SK-N-SH treated with all-trans-retinoic acid at 6 μM for 48 hours (cell line): ENCODE results near the gene TFG.

Experiments used
- ISL1 ChIP-seq: fragments of 250-450 bp; sonication (Bioruptor Pico); IDR thresholded peaks from 2 replicates; pipeline ENCODE4 v2.1.2; 2022; ENCODE audit warnings: mild to moderate bottlenecking, moderate library complexity
- RARB ChIP-seq: fragments of 250-450 bp; sonication (Bioruptor Pico); IDR thresholded peaks from 2 replicates; pipeline ENCODE4 v1.8.0; 2021; ENCODE audit warnings: mild to moderate bottlenecking, moderate library complexity
- SNAI2 ChIP-seq: fragments of 250-450 bp; sonication (Bioruptor Pico); IDR thresholded peaks from 2 replicates; pipeline ENCODE4 v1.5.0; 2020; ENCODE audit warnings: mild to moderate bottlenecking, moderate library complexity
- TCF4 ChIP-seq: fragments of 250-450 bp; sonication (Bioruptor Pico); IDR thresholded peaks from 2 replicates; pipeline ENCODE4 v1.8.0; 2021; ENCODE audit warnings: mild to moderate bottlenecking, moderate library complexity, borderline replicate concordance
- TOX ChIP-seq: fragments of 250-450 bp; sonication (Bioruptor Pico); IDR thresholded peaks from 2 replicates; pipeline ENCODE4 v1.8.0; 2021; ENCODE audit warnings: mild to moderate bottlenecking, moderate library complexity, borderline replicate concordance
- ZC3H10 ChIP-seq: fragments of 250-450 bp; sonication (Bioruptor Pico); IDR thresholded peaks from 2 replicates; pipeline ENCODE4 v1.5.1; 2021; ENCODE audit warnings: mild to moderate bottlenecking, moderate library complexity
- ZFP3 ChIP-seq: fragments of 250-450 bp; sonication (Bioruptor Pico); IDR thresholded peaks from 2 replicates; pipeline ENCODE4 v1.5.0; 2020; ENCODE audit warnings: mild to moderate bottlenecking, moderate library complexity
- ZFP30 ChIP-seq: fragments of 450-650 bp; formaldehyde crosslinking; IDR thresholded peaks from 2 replicates; pipeline ENCODE4 v1.5.0; 2022; ENCODE audit warnings: mild to moderate bottlenecking, moderate library complexity
- ZNF70 ChIP-seq: fragments of 450-650 bp; formaldehyde crosslinking; IDR thresholded peaks from 2 replicates; pipeline ENCODE4 v1.5.0; 2020; ENCODE audit warnings: mild to moderate bottlenecking, moderate library complexity
- TF ChIP-seq, protein P1 (sequence below): fragments of 250-450 bp; sonication (Bioruptor Pico); IDR thresholded peaks from 2 replicates; pipeline ENCODE4 v1.8.0; 2020; ENCODE audit warnings: mild to moderate bottlenecking, moderate library complexity, borderline replicate concordance
- TF ChIP-seq, protein P2 (sequence below): fragments of 250-450 bp; sonication (Bioruptor Pico); IDR thresholded peaks from 2 replicates; pipeline ENCODE4 v1.5.1; 2021; ENCODE audit warnings: mild to moderate bottlenecking, moderate library complexity
- TF ChIP-seq, protein P3 (sequence below): fragments of 250-450 bp; sonication (Bioruptor Pico); IDR thresholded peaks from 2 replicates; pipeline ENCODE4 v1.5.1; 2020; ENCODE audit warnings: low read depth, mild to moderate bottlenecking, moderate library complexity
- TF ChIP-seq, protein P4 (sequence below): fragments of 250-450 bp; sonication (Bioruptor Pico); IDR thresholded peaks from 2 replicates; pipeline ENCODE4 v1.8.0; 2021; ENCODE audit warnings: low read depth, mild to moderate bottlenecking, moderate library complexity, borderline replicate concordance

DNA sequence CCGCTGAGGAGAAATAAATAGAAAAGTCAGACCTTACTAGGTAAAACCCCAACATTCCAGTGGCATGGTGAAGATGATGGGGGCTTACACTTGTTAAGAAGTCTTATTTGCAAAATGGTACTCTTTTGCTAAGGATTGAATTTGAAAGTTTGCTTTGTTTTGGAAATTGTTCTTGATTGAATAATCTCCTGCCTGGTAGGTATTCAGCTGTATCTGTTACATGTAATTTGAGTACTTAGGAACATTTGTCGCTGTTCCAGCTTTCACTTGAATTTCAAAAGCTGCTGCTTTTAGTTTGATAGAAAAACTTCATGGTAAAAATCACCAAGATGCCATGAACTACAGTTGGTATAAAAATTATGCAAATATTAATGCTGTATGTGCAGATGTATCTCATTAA, 44.6 kb downstream of the TFG start:
- TF ChIP-seq TCF4 (CRISPR knock-in tag) = no peak
- no peak for TF ChIP-seq ZFP3 (CRISPR knock-in tag)
- no peak for TF ChIP-seq ZFP30 (CRISPR knock-in tag)
- TF ChIP-seq ISL1 (CRISPR knock-in tag) = no peak
- TF ChIP-seq, protein P1, sequence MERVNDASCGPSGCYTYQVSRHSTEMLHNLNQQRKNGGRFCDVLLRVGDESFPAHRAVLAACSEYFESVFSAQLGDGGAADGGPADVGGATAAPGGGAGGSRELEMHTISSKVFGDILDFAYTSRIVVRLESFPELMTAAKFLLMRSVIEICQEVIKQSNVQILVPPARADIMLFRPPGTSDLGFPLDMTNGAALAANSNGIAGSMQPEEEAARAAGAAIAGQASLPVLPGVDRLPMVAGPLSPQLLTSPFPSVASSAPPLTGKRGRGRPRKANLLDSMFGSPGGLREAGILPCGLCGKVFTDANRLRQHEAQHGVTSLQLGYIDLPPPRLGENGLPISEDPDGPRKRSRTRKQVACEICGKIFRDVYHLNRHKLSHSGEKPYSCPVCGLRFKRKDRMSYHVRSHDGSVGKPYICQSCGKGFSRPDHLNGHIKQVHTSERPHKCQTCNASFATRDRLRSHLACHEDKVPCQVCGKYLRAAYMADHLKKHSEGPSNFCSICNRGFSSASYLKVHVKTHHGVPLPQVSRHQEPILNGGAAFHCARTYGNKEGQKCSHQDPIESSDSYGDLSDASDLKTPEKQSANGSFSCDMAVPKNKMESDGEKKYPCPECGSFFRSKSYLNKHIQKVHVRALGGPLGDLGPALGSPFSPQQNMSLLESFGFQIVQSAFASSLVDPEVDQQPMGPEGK = no peak
- no peak for TF ChIP-seq RARB (CRISPR knock-in tag)
- TF ChIP-seq SNAI2 (CRISPR knock-in tag) = no peak
- no peak for TF ChIP-seq TOX
- TF ChIP-seq, protein P2, sequence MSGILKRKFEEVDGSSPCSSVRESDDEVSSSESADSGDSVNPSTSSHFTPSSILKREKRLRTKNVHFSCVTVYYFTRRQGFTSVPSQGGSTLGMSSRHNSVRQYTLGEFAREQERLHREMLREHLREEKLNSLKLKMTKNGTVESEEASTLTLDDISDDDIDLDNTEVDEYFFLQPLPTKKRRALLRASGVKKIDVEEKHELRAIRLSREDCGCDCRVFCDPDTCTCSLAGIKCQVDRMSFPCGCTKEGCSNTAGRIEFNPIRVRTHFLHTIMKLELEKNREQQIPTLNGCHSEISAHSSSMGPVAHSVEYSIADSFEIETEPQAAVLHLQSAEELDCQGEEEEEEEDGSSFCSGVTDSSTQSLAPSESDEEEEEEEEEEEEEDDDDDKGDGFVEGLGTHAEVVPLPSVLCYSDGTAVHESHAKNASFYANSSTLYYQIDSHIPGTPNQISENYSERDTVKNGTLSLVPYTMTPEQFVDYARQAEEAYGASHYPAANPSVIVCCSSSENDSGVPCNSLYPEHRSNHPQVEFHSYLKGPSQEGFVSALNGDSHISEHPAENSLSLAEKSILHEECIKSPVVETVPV (CRISPR knock-in tag) = no peak
- TF ChIP-seq, protein P3, sequence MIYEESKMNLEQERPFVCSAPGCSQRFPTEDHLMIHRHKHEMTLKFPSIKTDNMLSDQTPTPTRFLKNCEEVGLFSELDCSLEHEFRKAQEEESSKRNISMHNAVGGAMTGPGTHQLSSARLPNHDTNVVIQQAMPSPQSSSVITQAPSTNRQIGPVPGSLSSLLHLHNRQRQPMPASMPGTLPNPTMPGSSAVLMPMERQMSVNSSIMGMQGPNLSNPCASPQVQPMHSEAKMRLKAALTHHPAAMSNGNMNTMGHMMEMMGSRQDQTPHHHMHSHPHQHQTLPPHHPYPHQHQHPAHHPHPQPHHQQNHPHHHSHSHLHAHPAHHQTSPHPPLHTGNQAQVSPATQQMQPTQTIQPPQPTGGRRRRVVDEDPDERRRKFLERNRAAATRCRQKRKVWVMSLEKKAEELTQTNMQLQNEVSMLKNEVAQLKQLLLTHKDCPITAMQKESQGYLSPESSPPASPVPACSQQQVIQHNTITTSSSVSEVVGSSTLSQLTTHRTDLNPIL (CRISPR knock-in tag) = no peak
- no peak for TF ChIP-seq ZC3H10 (CRISPR knock-in tag)
- TF ChIP-seq, protein P4, sequence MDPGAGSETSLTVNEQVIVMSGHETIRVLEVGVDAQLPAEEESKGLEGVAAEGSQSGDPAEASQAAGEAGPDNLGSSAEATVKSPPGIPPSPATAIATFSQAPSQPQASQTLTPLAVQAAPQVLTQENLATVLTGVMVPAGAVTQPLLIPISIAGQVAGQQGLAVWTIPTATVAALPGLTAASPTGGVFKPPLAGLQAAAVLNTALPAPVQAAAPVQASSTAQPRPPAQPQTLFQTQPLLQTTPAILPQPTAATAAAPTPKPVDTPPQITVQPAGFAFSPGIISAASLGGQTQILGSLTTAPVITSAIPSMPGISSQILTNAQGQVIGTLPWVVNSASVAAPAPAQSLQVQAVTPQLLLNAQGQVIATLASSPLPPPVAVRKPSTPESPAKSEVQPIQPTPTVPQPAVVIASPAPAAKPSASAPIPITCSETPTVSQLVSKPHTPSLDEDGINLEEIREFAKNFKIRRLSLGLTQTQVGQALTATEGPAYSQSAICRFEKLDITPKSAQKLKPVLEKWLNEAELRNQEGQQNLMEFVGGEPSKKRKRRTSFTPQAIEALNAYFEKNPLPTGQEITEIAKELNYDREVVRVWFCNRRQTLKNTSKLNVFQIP (CRISPR knock-in tag) = no peak
- no peak for TF ChIP-seq ZNF70 (CRISPR knock-in tag)
